Subcutaneous adipose tissue (tissue), 4 donors: ENCODE measurements around the gene SSBP4. TPM values are rescaled to one million over a fixed set of nuclear protein-coding genes. Genes with fewer than 3 reads are reported as not detected.

Source experiments
- total RNA-seq, 4 donors: library from RNA; depleted of rRNA; stranded (reverse); fragments of >200 nt; gene quantifications; one replicate each; pipeline ENCODE4 v1.1.0, GENCODE V29; 2016
- TF ChIP-seq, protein P1 (sequence below): fragments of 450-650 bp; IDR thresholded peaks from one replicate; pipeline ENCODE4 v1.5.1; 2016; ENCODE audit warnings: low read depth, mild to moderate bottlenecking, control low read depth, antibody characterized with exemption, moderate library complexity

SSBP4 gene
- total RNA-seq, 4 donors from 2014 or later, result 19.8 to 32.0 (median 23.1) TPM

GRCh38 chr19:18449552-18449951, 30.4 kb downstream of the SSBP4 start:
- TF ChIP-seq, protein P1, sequence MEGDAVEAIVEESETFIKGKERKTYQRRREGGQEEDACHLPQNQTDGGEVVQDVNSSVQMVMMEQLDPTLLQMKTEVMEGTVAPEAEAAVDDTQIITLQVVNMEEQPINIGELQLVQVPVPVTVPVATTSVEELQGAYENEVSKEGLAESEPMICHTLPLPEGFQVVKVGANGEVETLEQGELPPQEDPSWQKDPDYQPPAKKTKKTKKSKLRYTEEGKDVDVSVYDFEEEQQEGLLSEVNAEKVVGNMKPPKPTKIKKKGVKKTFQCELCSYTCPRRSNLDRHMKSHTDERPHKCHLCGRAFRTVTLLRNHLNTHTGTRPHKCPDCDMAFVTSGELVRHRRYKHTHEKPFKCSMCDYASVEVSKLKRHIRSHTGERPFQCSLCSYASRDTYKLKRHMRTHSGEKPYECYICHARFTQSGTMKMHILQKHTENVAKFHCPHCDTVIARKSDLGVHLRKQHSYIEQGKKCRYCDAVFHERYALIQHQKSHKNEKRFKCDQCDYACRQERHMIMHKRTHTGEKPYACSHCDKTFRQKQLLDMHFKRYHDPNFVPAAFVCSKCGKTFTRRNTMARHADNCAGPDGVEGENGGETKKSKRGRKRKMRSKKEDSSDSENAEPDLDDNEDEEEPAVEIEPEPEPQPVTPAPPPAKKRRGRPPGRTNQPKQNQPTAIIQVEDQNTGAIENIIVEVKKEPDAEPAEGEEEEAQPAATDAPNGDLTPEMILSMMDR, result no peak

DNA sequence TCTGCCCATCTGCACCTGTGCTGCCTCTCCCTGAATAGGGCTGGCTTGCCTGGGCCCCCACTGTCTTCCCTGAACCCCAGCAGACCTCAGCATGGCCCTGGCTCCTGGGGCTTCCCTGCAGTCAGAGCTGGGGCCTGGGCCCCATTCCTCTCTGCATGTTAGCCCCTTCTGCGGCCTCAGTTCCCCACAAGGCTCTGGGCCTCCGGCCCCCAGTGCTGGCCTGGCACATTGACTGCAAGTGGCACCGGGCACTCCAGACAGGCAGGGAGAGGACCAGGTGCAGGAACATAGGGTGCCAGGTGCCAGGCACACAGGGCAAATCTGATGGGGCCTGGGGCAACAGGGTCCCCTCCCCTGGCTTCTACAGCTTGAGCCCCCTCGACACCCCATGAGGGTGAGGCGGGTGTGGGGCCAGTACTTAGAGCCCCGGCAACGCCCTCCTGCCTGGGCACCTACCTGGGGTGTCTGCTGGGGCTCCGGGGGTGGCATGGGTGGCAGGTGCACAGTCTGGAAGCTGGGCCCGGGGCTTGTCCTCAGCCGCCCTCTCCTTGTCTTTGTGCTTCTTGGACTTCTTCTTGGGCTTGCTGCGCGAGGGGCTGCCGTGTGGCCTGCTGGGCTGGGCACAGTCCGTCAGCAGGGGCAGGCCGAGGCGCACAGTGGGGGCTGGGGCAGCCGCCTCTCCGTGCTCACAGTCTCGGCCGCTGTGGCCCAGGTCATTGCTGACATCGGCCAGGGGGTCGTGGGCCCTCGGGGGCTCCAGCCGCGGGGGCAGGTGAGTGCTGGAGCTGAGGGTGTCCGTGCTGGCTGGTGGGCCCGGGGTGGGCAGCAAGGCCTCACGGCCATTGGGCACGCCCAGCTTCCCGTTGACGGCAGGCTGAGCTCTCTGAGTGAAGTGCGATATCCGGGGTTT, 31.1 kb downstream of the SSBP4 start:
- TF ChIP-seq, protein P1, result no peak

DNA sequence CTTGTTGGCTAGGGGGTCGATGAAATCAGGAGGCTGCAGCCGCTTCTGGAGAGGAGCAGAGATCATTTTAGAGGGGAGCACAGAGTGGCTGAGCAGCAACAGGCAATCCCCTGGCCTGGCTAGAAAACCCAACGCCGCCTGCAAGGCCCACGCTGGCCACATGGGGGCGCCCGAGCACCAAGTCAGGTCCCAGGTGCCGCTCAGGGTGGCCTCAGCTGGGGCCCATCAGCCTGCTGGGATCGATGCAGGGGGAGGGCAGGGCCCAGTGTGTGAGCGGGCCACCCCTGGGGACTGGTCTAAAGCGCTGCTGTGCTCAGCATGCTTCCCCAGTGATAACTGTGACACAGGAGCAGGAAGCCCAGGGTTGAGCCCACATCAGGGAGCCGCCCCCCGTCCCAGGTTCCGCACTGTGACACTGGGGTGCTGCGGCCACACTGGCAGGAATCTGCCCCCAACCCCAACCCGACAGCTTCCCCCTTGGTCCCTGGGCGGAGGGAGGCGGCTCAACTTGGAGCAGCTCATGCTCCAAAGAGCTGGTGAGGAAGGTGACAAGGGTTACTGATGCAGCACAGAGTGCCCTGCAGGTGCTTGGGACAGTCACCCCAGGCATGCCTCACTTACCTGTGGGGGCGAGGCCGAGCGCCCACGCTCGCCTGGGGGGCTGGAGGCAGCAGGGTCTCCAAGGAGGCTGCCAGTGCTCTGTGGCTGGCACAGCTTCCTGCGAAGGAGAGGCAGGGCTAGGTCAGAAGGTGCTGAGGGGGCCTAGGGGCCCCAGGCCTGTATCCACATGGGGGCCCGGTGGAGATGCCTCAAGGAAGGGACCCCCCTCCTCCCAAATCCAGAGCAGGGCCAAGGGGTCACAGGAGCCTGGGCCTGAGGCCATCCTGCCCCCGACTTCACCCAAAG, 32.0 kb downstream of the SSBP4 start:
- TF ChIP-seq, protein P1, result no peak

- TF ChIP-seq, protein P1, result no peak
These were observed 33.2 kb downstream of the SSBP4 start for GRCh38 chr19:18452386-18452785.

GRCh38 chr19:18453269-18454024, 34.2 kb downstream of the SSBP4 start:
- TF ChIP-seq, protein P1, result no peak

DNA sequence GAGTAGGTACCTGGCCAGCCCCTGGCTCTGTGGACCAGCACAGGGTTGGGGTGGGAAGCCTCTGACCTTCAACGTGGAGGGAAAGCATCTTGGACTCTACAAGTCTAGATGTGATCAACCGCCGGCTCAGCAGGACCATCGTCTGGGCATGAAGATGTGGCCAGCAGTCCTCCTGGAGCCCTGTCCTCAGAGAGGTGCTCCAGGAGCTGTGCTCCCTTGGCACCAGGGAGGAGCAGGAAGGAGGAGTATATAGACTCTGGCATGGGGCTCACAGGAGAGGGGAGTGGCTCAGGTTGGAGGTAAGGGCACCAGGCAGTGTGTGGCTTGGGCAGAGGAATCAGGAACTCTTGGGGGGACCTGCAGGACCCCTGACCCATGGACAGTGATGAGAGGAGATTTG, 37.1 kb downstream of the SSBP4 start:
- TF ChIP-seq, protein P1, result no peak
